Activated CD8-positive, alpha-beta memory T cell treated with anti-CD3 and anti-CD28 coated beads, Interleukin-2, amount 50 U/mL, for 24 hours (primary cell): ENCODE results near the gene PRR15L.

ENCODE experiments used
- DNase-seq: peaks from one replicate; pipeline ENCODE4 v3.0.0-alpha.2; 2020; ENCODE audit errors: extremely low read depth

Gene PRR15L

GRCh38 chr17:47959825-47960655 lies 2.4 kb upstream of the PRR15L start:
- no peak for DNase-seq

- DNase-seq, result no peak
These were observed 692 bp downstream of the PRR15L start for GRCh38 chr17:47956791-47957590.

GRCh38 chr17:47955497-47956461 lies 1.9 kb downstream of the PRR15L start:
- no peak for DNase-seq

- DNase-seq, result no peak
These were observed 3.8 kb downstream of the PRR15L start for GRCh38 chr17:47953909-47954308.

GRCh38 chr17:47952171-47953021 lies 5.3 kb downstream of the PRR15L start:
- DNase-seq, result no peak

- no peak for DNase-seq
These were observed 7.2 kb downstream of the PRR15L start for GRCh38 chr17:47950448-47950847.

- DNase-seq, result no peak
These were observed 7.7 kb downstream of the PRR15L start for GRCh38 chr17:47949946-47950345.

GRCh38 chr17:47949197-47949759 lies 8.4 kb downstream of the PRR15L start:
- DNase-seq, result no peak

GRCh38 chr17:47948706-47949196 lies 8.9 kb downstream of the PRR15L start:
- DNase-seq, result no peak

GRCh38 chr17:47946929-47947397 lies 10.7 kb downstream of the PRR15L start:
- peak; percentile 57 for DNase-seq

- DNase-seq, result no peak
These were observed 11.2 kb downstream of the PRR15L start for GRCh38 chr17:47946516-47946915.

- no peak for DNase-seq
These were observed 11.9 kb downstream of the PRR15L start for GRCh38 chr17:47945529-47946508.

GRCh38 chr17:47945080-47945479 lies 12.6 kb downstream of the PRR15L start:
- no peak for DNase-seq

GRCh38 chr17:47942568-47942967 lies 15.1 kb downstream of the PRR15L start:
- DNase-seq, result no peak

- DNase-seq, result no peak
These were observed 15.6 kb downstream of the PRR15L start for GRCh38 chr17:47942096-47942510.

- peak; percentile 94 for DNase-seq
These were observed 16.2 kb downstream of the PRR15L start, which contains the start of gene PNPO for GRCh38 chr17:47941246-47942095. PNPO (plus strand) TSS chr17:47941571; CDS start chr17:47941676, 105 bp downstream.

GRCh38 chr17:47937941-47938340 lies 19.7 kb downstream of the PRR15L start:
- no peak for DNase-seq

- no peak for DNase-seq
These were observed 21.7 kb downstream of the PRR15L start for GRCh38 chr17:47935961-47936360.
